Measurements from ENCODE around the gene IQCM. TPM values are rescaled to one million over a fixed set of nuclear protein-coding genes. Genes with fewer than 3 reads are reported as not detected.

The IQCM gene
- total and polyA plus RNA-seq, 10 donors, result not detected

DNA sequence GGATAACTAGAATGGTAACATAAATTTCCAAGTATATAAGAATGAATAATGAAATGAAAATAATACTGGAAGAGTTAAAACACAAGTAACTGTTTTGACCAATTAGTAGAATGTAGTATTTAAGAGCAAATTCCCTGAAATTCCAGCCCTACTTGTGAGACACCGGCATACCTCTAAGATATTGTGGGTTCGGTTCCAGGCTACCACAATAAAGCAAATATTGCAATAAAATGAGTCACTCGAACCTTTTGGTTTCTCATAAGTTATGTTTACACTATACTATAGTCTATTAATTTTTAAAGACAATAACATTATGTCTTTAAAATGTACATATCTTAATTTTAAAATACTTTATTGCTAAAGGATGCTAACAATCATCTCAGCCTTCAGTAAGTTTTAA, 15.2 kb upstream of the IQCM start:
- intact Hi-C loops (cut with DNase I; ENCODE audit: low total_unique reads), result no loop called here
- no peak for DNase-seq
- 80 to 92% (median 84%) methylated on average over 3 of the region's 3 CpGs for WGBS, 5 donors

DNA sequence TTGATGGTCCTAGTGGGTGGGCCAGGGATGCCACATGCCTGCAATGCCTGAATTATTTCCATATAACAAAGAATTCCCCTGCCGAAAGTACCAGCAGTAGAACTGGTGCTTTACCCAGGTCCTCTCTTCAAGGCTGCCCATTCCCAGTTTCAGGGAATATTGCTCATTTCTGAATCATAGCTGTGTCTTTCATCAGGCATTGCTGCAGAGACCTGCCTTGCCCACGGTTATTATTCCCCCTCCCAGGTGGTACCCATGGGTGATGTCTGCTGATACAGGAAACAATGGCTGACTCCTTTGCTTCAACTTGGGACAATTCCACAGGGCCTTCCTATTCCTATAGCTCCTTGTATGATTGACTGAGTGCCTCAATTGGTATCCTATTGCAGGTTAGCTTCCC, 9.7 kb upstream of the IQCM start:
- DNase-seq, result no peak
- WGBS, 5 donors, result 77 to 86% (median 80%) methylated on average over 2 of the region's 2 CpGs
- intact Hi-C loops (cut with DNase I; ENCODE audit: low total_unique reads), result no loop called here

More for the DNA sequence above, 15.2 kb upstream of the IQCM start:
- Histone ChIP-seq H3K27ac (no peak overlapping the region), H3K27me3 (replicated peaks in 1 of 7) (no peaks in the 10 kb centered on the region), H3K36me3 (no peaks in the 10 kb centered on the region), H3K4me3 (no peak overlapping the region), H3K4me1 (no peaks in the 10 kb centered on the region), H3K9me3 (no peaks in the 10 kb centered on the region)
- TF ChIP-seq POLR2AphosphoS5 (IDR thresholded peaks at IDR 0.05) (no peak), POLR2A (IDR thresholded peaks at IDR 0.05) (no peak)
- TF ChIP-seq, protein P1, sequence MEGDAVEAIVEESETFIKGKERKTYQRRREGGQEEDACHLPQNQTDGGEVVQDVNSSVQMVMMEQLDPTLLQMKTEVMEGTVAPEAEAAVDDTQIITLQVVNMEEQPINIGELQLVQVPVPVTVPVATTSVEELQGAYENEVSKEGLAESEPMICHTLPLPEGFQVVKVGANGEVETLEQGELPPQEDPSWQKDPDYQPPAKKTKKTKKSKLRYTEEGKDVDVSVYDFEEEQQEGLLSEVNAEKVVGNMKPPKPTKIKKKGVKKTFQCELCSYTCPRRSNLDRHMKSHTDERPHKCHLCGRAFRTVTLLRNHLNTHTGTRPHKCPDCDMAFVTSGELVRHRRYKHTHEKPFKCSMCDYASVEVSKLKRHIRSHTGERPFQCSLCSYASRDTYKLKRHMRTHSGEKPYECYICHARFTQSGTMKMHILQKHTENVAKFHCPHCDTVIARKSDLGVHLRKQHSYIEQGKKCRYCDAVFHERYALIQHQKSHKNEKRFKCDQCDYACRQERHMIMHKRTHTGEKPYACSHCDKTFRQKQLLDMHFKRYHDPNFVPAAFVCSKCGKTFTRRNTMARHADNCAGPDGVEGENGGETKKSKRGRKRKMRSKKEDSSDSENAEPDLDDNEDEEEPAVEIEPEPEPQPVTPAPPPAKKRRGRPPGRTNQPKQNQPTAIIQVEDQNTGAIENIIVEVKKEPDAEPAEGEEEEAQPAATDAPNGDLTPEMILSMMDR (IDR thresholded peaks at IDR 0.05 in 8 of 11, conservative IDR thresholded peaks at IDR 0.05 in 3 of 11), result no peak

DNA sequence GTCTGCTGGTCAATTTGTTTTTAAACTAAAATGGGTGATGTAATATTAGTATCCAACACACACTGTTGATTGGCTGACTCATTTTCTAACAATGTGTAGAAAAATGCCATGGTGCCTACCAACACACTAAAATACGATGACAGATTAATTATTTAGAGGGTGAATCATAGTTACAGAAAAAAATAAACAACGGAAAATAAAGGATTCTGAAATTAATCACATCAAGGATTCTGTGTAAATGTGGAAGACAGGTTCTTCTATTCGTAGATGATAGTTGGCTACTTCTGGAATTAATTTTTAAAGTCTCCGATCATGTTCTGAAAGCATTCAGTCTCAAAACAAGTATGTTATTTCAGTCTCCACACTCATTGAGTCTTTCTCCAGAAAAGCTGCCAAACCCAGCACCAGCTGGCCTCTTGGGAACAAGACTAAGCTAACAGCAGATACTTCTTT, 8.2 kb upstream of the IQCM start:
- intact Hi-C loops (cut with DNase I; ENCODE audit: low total_unique reads), result no loop called here
- TF ChIP-seq, protein P1 (IDR thresholded peaks at IDR 0.05 in 8 of 11, conservative IDR thresholded peaks at IDR 0.05 in 3 of 11), result no peak
- TF ChIP-seq POLR2A (IDR thresholded peaks at IDR 0.05) (no peak), POLR2AphosphoS5 (IDR thresholded peaks at IDR 0.05) (no peak)
- no peaks in the 10 kb centered on the region for H3K36me3 ChIP-seq
- 73 to 85% (median 80%) methylated on average over 4 of the region's 4 CpGs for WGBS, 5 donors
- H3K4me3 ChIP-seq, result no peak overlapping the region
- peaks cover 0 to 6% (median 0%) of the 10 kb centered on the region in 8 donors for H3K9me3 ChIP-seq
- H3K4me1 ChIP-seq, result no peaks in the 10 kb centered on the region
- DNase-seq, result no peak
- no peaks in the 10 kb centered on the region for H3K27me3 ChIP-seq (replicated peaks in 1 of 7)
- H3K27ac ChIP-seq, result no peak overlapping the region

More for the DNA sequence above, 9.7 kb upstream of the IQCM start:
- TF ChIP-seq, protein P1 (IDR thresholded peaks at IDR 0.05 in 8 of 11, conservative IDR thresholded peaks at IDR 0.05 in 3 of 11), result no peak
- no peak for TF ChIP-seq POLR2A (IDR thresholded peaks at IDR 0.05)
- TF ChIP-seq POLR2AphosphoS5 (IDR thresholded peaks at IDR 0.05), result no peak
- Histone ChIP-seq H3K27me3 (replicated peaks in 1 of 7) (no peaks in the 10 kb centered on the region), H3K4me3 (no peak overlapping the region), H3K9me3 (peaks cover 0 to 6% (median 0%) of the 10 kb centered on the region in 8 donors), H3K36me3 (no peaks in the 10 kb centered on the region), H3K27ac (no peak overlapping the region), H3K4me1 (no peaks in the 10 kb centered on the region)

DNA sequence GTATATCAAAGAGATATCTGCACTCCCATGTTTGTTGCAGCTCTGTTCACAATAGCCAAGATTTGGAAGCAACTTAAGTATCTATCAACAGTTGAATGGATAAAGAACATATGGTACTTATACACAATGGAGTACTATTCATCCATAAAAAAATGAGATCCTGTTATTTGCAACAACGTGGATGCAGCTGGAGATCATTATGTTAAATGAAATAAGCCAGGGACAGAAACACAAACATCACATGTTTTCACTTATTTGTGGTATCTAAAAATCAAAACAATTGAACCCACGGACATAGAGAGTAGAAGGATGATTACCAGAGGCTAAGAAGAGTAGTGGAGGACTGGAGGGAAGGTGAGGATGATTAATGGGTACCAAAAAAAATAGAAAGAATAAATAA, 14.2 kb downstream of the IQCM start:
- Histone ChIP-seq H3K27ac (no peak overlapping the region), H3K4me1 (no peaks in the 10 kb centered on the region), H3K4me3 (no peak overlapping the region), H3K27me3 (replicated peaks in 1 of 7) (no peaks in the 10 kb centered on the region), H3K9me3 (peaks cover 0 to 16% (median 9%) of the 10 kb centered on the region in 8 donors), H3K36me3 (no peaks in the 10 kb centered on the region)
- WGBS, 5 donors, result 32 to 53% (median 40%) methylated on average over 2 of the region's 2 CpGs
- intact Hi-C loops (cut with DNase I; ENCODE audit: low total_unique reads), result no loop called here
- no peak for DNase-seq
- TF ChIP-seq POLR2A (IDR thresholded peaks at IDR 0.05) (no peak), POLR2AphosphoS5 (IDR thresholded peaks at IDR 0.05) (no peak)
- TF ChIP-seq, protein P1 (IDR thresholded peaks at IDR 0.05 in 8 of 11, conservative IDR thresholded peaks at IDR 0.05 in 3 of 11), result no peak

All from spleen (tissue), 11 donors.